ENCODE data around the gene SMG6.

DNA sequence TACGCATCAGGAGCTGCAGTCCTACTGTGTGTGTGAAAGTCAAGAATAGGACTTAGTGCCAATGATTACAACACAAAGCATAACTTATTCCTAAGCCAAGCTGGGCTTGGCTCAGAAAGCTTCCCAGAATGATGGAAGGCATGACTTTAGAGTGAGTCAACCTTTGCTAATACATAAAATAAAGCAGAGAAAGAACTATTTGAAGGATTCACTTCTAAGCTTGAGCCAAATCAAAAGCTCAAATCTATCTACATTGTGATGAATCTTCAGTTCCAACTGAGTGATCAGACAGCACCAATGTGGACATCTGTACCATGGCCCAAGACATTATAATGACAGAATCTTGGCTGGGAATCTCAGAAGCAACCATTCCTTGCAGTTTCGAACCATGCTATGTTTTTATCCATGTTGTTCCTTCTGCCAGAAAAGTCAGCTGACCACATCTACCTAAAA is 41.4 kb downstream of the SMG6 start:
- TF ChIP-seq, protein P1, sequence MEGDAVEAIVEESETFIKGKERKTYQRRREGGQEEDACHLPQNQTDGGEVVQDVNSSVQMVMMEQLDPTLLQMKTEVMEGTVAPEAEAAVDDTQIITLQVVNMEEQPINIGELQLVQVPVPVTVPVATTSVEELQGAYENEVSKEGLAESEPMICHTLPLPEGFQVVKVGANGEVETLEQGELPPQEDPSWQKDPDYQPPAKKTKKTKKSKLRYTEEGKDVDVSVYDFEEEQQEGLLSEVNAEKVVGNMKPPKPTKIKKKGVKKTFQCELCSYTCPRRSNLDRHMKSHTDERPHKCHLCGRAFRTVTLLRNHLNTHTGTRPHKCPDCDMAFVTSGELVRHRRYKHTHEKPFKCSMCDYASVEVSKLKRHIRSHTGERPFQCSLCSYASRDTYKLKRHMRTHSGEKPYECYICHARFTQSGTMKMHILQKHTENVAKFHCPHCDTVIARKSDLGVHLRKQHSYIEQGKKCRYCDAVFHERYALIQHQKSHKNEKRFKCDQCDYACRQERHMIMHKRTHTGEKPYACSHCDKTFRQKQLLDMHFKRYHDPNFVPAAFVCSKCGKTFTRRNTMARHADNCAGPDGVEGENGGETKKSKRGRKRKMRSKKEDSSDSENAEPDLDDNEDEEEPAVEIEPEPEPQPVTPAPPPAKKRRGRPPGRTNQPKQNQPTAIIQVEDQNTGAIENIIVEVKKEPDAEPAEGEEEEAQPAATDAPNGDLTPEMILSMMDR (IDR thresholded peaks at IDR 0.05), result no peak
- TF ChIP-seq POLR2A (IDR thresholded peaks at IDR 0.05), result no peak

All from esophagus squamous epithelium (tissue), 4 donors.